ENCODE data around the gene DGKG. TPM values are rescaled to one million over a fixed set of nuclear protein-coding genes. Genes with fewer than 3 reads are reported as not detected.

DGKG gene
- total and polyA plus RNA-seq, 12 donors, result 7.2 to 75.7 (median 41.4) TPM

GRCh38 chr3:186286114-186286513 is 75.9 kb downstream of the DGKG start:
- DNase-seq (no peak), ATAC-seq (peak in 1 of 8 donors; percentile 51)
- no peaks in the 10 kb centered on the region for H3K9me3 ChIP-seq
- WGBS, 2 donors, result 86 to 88% methylated on average over 5 of the region's 5 CpGs
- H3K4me3 ChIP-seq, result no peak overlapping the region
- no peaks in the 10 kb centered on the region for H3K27me3 ChIP-seq
- intact Hi-C loops (cut with DNase I), result no loop called here
- peaks cover 0 to 18% (median 7%) of the 10 kb centered on the region in 9 donors for H3K4me1 ChIP-seq
- H3K36me3 ChIP-seq, result peaks cover 0 to 34% (median 0%) of the 10 kb centered on the region in 9 donors
- TF ChIP-seq, protein P1, sequence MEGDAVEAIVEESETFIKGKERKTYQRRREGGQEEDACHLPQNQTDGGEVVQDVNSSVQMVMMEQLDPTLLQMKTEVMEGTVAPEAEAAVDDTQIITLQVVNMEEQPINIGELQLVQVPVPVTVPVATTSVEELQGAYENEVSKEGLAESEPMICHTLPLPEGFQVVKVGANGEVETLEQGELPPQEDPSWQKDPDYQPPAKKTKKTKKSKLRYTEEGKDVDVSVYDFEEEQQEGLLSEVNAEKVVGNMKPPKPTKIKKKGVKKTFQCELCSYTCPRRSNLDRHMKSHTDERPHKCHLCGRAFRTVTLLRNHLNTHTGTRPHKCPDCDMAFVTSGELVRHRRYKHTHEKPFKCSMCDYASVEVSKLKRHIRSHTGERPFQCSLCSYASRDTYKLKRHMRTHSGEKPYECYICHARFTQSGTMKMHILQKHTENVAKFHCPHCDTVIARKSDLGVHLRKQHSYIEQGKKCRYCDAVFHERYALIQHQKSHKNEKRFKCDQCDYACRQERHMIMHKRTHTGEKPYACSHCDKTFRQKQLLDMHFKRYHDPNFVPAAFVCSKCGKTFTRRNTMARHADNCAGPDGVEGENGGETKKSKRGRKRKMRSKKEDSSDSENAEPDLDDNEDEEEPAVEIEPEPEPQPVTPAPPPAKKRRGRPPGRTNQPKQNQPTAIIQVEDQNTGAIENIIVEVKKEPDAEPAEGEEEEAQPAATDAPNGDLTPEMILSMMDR (IDR thresholded peaks at IDR 0.05), result no peak
- no peak overlapping the region for H3K27ac ChIP-seq

DNA sequence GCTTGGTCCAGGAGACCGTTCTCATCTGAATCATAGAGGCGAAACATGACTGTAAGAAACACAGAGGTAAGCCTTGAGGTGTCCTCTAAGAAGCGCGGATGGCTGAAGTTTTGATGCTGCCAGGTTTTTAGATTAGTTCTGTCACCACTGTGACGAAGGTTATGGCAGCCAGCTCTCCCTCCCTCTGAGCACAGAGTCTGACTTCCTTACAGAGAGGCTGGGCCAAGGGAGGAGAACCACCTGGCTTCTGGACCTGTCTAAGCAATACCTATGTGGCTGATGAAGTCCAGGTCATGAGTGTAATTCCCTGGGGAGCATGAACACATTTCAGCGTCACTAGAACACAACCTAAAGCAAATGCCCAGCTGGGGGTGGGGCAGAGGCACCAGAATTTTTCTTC is 77.4 kb downstream of the DGKG start:
- no peak for DNase-seq
- Histone ChIP-seq H3K4me1 (peaks cover 0 to 22% (median 7%) of the 10 kb centered on the region in 9 donors), H3K27me3 (no peaks in the 10 kb centered on the region), H3K9me3 (no peaks in the 10 kb centered on the region), H3K27ac (no peak overlapping the region), H3K4me3 (no peak overlapping the region), H3K36me3 (peaks cover 0 to 38% (median 0%) of the 10 kb centered on the region in 9 donors)
- ATAC-seq, result no peak
- WGBS, 2 donors, result 90 to 91% methylated on average over 6 of the region's 6 CpGs
- intact Hi-C loops (cut with DNase I), result no loop called here
- TF ChIP-seq, protein P1 (IDR thresholded peaks at IDR 0.05), result no peak

- DNase-seq (no peak), ATAC-seq (no peak)
- Histone ChIP-seq H3K4me3 (no peak overlapping the region), H3K27me3 (no peaks in the 10 kb centered on the region), H3K4me1 (peaks cover 0 to 22% (median 7%) of the 10 kb centered on the region in 9 donors), H3K9me3 (no peaks in the 10 kb centered on the region), H3K36me3 (peaks cover 0 to 41% (median 0%) of the 10 kb centered on the region in 9 donors), H3K27ac (no peak overlapping the region)
- TF ChIP-seq, protein P1 (IDR thresholded peaks at IDR 0.05), result no peak
- intact Hi-C loops (cut with DNase I), result no loop called here
- 92 to 96% methylated on average over 8 of the region's 8 CpGs for WGBS, 2 donors
Observed at GRCh38 chr3:186284349-186284652, 77.7 kb downstream of the DGKG start.

DNA sequence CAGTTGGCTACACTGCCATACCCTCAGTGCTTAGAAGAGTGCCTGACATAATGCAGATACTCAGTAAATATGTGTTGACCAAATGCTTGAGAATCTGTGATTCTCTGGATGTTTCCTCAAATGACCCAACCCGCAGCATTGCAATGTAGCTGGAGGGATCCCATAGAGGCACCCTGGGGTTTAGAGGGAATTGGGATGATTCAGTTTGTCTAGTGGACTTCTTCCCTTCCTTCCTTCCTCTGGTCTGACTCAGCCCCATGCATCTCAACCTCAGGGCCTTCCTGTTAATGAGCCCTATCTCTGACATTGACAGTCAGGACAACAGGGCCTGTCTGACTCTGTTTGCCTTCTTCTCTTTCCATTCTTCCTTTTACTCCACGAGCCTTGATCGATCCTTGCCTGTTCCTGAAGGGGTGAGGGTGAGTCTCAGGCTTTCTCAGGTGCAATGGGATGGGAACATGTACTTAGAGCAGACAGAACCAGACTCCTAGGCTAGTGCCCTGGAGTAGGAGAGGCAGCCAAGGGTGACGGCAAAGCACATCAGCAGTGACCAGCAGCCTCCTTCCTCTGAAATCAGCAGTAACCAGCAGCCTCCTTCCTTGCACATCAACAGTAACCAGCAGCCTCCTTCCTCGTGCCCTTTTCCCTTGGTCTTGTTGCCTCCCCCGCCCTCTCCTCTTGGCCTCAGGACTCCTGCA is 78.2 kb downstream of the DGKG start:
- TF ChIP-seq, protein P1 (IDR thresholded peaks at IDR 0.05), result no peak
- Histone ChIP-seq H3K4me1 (peaks cover 0 to 22% (median 7%) of the 10 kb centered on the region in 9 donors), H3K27me3 (no peaks in the 10 kb centered on the region), H3K4me3 (no peak overlapping the region), H3K9me3 (no peaks in the 10 kb centered on the region), H3K27ac (no peak overlapping the region), H3K36me3 (peaks cover 0 to 46% (median 0%) of the 10 kb centered on the region in 9 donors)
- 76% methylated on average over 6 of the region's 6 CpGs for WGBS, 2 donors
- ATAC-seq, result peak in 1 of 8 donors; percentile 12
- intact Hi-C loops (cut with DNase I), result no loop called here
- no peak for DNase-seq

Measured in heart right ventricle (tissue), 16 donors.